Naive thymus-derived CD4-positive, alpha-beta T cell (primary cell): ENCODE data around the gene ERI3. TPM values are rescaled to one million over a fixed set of nuclear protein-coding genes. Genes with fewer than 3 reads are reported as not detected.

Source experiments
- ATAC-seq: fragments of 150-1000 bp; cut with Tn5 transposase; 2 replicates; pipeline ENCODE4 v1.10.0; 2021; ENCODE audit warnings: mild to moderate bottlenecking, moderate library complexity
- CTCF ChIA-PET: fragments of 350-600 bp; sonication (Branson Sonifier 250); formaldehyde crosslinking; loops from one replicate; lab custom pipeline; 2021; ENCODE audit warnings: antibody characterized with exemption; lab: Charles Lee
- POLR2A ChIA-PET: fragments of 350-600 bp; sonication (Branson Sonifier 250); formaldehyde crosslinking; loops from one replicate; lab custom pipeline; 2021; ENCODE audit warnings: antibody characterized with exemption, inconsistent platforms; lab: Charles Lee
- DNase-seq, 9 donors: peaks; one replicate each; pipeline versions ENCODE4 v3.0.0 to v3.0.0-alpha.2; 2020 to 2022; ENCODE audit warnings: mixed read lengths in 1 of 9
- H3K27ac ChIP-seq: one replicate; pipeline ENCODE4 v1.7.0; 2013; ENCODE audit warnings: mild to moderate bottlenecking, low read depth, low read length, moderate library complexity
- H3K27me3 ChIP-seq, 2 donors: one replicate each; pipeline ENCODE4 v1.7.0; 2013; ENCODE audit warnings: low read length in 2 of 2, mild to moderate bottlenecking in 2 of 2, moderate library complexity in 2 of 2; ENCODE audit not compliant: control insufficient read depth in 2 of 2, insufficient read depth in 2 of 2
- H3K36me3 ChIP-seq, 3 experiments: 1 replicate in 2 of 3; 2 replicates in 1 of 3; pipeline ENCODE4 v1.7.0; 2013; ENCODE audit warnings: low read length in 3 of 3, mild to moderate bottlenecking in 3 of 3, moderate library complexity in 1 of 3; ENCODE audit not compliant: insufficient read depth in 3 of 3, control insufficient read depth in 2 of 3
- H3K4me1 ChIP-seq, 2 donors: one replicate each; pipeline ENCODE4 v1.7.0; 2013; ENCODE audit warnings: low read length in 2 of 2, mild to moderate bottlenecking in 2 of 2, moderate library complexity in 1 of 2; ENCODE audit not compliant: control insufficient read depth in 2 of 2, insufficient read depth in 2 of 2
- H3K4me3 ChIP-seq: 2 replicates; pipeline ENCODE4 v1.7.0; 2013; ENCODE audit warnings: mild to moderate bottlenecking, low read length
- H3K9me3 ChIP-seq, 3 experiments: 1 replicate in 2 of 3; 2 replicates in 1 of 3; pipeline ENCODE4 v1.7.0; 2013; ENCODE audit warnings: low read length in 3 of 3; ENCODE audit not compliant: control insufficient read depth in 2 of 3
- H3K27ac Mint-ChIP-seq, 9 donors: one replicate each; pipeline ENCODE4 v1.8.0; 2020 to 2022; ENCODE audit warnings: mixed read lengths in 9 of 9, mild to moderate bottlenecking in 8 of 9, moderate library complexity in 5 of 9, inconsistent platforms in 2 of 9
- H3K27me3 Mint-ChIP-seq, 5 donors: one replicate each; pipeline ENCODE4 v1.8.0; 2021 to 2022; ENCODE audit warnings: mixed read lengths in 5 of 5, mild to moderate bottlenecking in 1 of 5
- H3K36me3 Mint-ChIP-seq, 5 donors: one replicate each; pipeline ENCODE4 v1.8.0; 2020 to 2022; ENCODE audit warnings: mixed read lengths in 5 of 5, mild to moderate bottlenecking in 3 of 5, inconsistent platforms in 1 of 5
- H3K4me1 Mint-ChIP-seq, 7 donors: one replicate each; pipeline ENCODE4 v1.8.0; 2020 to 2022; ENCODE audit warnings: mixed read lengths in 7 of 7, mild to moderate bottlenecking in 3 of 7, inconsistent platforms in 1 of 7
- H3K4me3 Mint-ChIP-seq, 10 donors: one replicate each; pipeline ENCODE4 v1.8.0; 2020 to 2022; ENCODE audit warnings: mild to moderate bottlenecking in 10 of 10, mixed read lengths in 10 of 10, moderate library complexity in 6 of 10, inconsistent platforms in 2 of 10
- H3K9me3 Mint-ChIP-seq, 11 donors: one replicate each; pipeline ENCODE4 v1.8.0; 2020 to 2022; ENCODE audit warnings: mixed read lengths in 11 of 11, mild to moderate bottlenecking in 4 of 11, inconsistent platforms in 1 of 11, moderate library complexity in 1 of 11
- intact Hi-C, 2 donors: fragments of 100-400 bp; cut with micrococcal nuclease; formaldehyde crosslinking; loops; one replicate each; pipeline ENCODE4 v1.15.1; 2023
- polyA plus RNA-seq, 2 donors: library from polyadenylated mRNA; unstranded; fragments of 300-500 nt; fragmentation: Illumina TruSeq; gene quantifications; one replicate each; pipeline ENCODE4 v1.2.3, GENCODE V29; 2021
- total RNA-seq, 6 experiments: library from RNA in 5 of 6; stranded (reverse) in 5 of 6; gene quantifications; 1 replicate in 5 of 6; 2 replicates in 1 of 6; pipeline ENCODE4 v1.2.3 and lab custom pipeline; 2021 to 2026

The ERI3 gene
- total and polyA plus RNA-seq, 7 experiments from 2014 or later, result 28.7 to 40.4 (median 36.2) TPM

GRCh38 chr1:44345187-44345775 is 9.8 kb downstream of the ERI3 start:
- POLR2A ChIA-PET, result no interaction called here
- Histone ChIP-seq H3K36me3 (peaks cover 0 to 5% (median 0%) of the 10 kb centered on the region in 3 experiments), H3K27ac (no peak overlapping the region), H3K4me1 (no peaks in the 10 kb centered on the region), H3K27me3 (no peaks in the 10 kb centered on the region), H3K9me3 (no peaks in the 10 kb centered on the region), H3K4me3 (no peak overlapping the region)
- H3K9me3 Mint-ChIP-seq, result no peaks in the 10 kb centered on the region
- H3K27ac Mint-ChIP-seq, result no peak overlapping the region
- CTCF ChIA-PET, result interaction anchor here (1.1 kb wide), 1 partner anchor 27 kb away, joined by 3 read pairs; no protein-coding TSS in a partner anchor
- DNase-seq (no peak), ATAC-seq (no peak)
- no peak overlapping the region for H3K4me3 Mint-ChIP-seq
- H3K4me1 Mint-ChIP-seq, result peaks cover 0 to 68% (median 39%) of the 10 kb centered on the region in 7 donors
- H3K36me3 Mint-ChIP-seq, result peaks cover 0 to 21% (median 5%) of the 10 kb centered on the region in 5 donors
- H3K27me3 Mint-ChIP-seq, result no peaks in the 10 kb centered on the region
- intact Hi-C loops, result no loop called here

- intact Hi-C loops, result no loop called here
- peaks cover 0 to 4% (median 0%) of the 10 kb centered on the region in 11 donors for H3K9me3 Mint-ChIP-seq
- DNase-seq (no peak), ATAC-seq (no peak)
- no peak overlapping the region for H3K27ac Mint-ChIP-seq
- Histone ChIP-seq H3K4me1 (no peaks in the 10 kb centered on the region), H3K4me3 (no peak overlapping the region), H3K36me3 (peaks cover 4 to 43% (median 5%) of the 10 kb centered on the region in 3 experiments), H3K27ac (no peak overlapping the region), H3K9me3 (no peaks in the 10 kb centered on the region), H3K27me3 (no peaks in the 10 kb centered on the region)
- H3K36me3 Mint-ChIP-seq, result peaks cover 18 to 55% (median 37%) of the 10 kb centered on the region in 5 donors
- ChIA-PET POLR2A (no interaction called here), CTCF (no interaction called here)
- H3K27me3 Mint-ChIP-seq, result no peaks in the 10 kb centered on the region
- peaks cover 0 to 40% (median 26%) of the 10 kb centered on the region in 7 donors for H3K4me1 Mint-ChIP-seq
- no peak overlapping the region for H3K4me3 Mint-ChIP-seq
Measured at GRCh38 chr1:44339731-44340130, 15.3 kb downstream of the ERI3 start.

GRCh38 chr1:44338136-44338535 is 16.9 kb downstream of the ERI3 start:
- Histone ChIP-seq H3K36me3 (peaks cover 4 to 54% (median 5%) of the 10 kb centered on the region in 3 experiments), H3K27me3 (no peaks in the 10 kb centered on the region), H3K4me3 (no peak overlapping the region), H3K27ac (no peak overlapping the region), H3K9me3 (no peaks in the 10 kb centered on the region), H3K4me1 (no peaks in the 10 kb centered on the region)
- H3K27ac Mint-ChIP-seq, result no peak overlapping the region
- ChIA-PET POLR2A (no interaction called here), CTCF (no interaction called here)
- intact Hi-C loops, result no loop called here
- H3K27me3 Mint-ChIP-seq, result no peaks in the 10 kb centered on the region
- no peak for ATAC-seq
- peaks cover 0 to 30% (median 15%) of the 10 kb centered on the region in 7 donors for H3K4me1 Mint-ChIP-seq
- H3K36me3 Mint-ChIP-seq, result peaks cover 19 to 63% (median 37%) of the 10 kb centered on the region in 5 donors
- no peak for DNase-seq
- peaks cover 0 to 4% (median 0%) of the 10 kb centered on the region in 11 donors for H3K9me3 Mint-ChIP-seq
- H3K4me3 Mint-ChIP-seq, result no peak overlapping the region

GRCh38 chr1:44336668-44337067 is 18.4 kb downstream of the ERI3 start:
- no peak for ATAC-seq
- peaks cover 0 to 4% (median 0%) of the 10 kb centered on the region in 11 donors for H3K9me3 Mint-ChIP-seq
- H3K27me3 ChIP-seq, result no peaks in the 10 kb centered on the region
- H3K4me3 Mint-ChIP-seq, result no peak overlapping the region
- H3K4me3 ChIP-seq, result no peak overlapping the region
- ChIA-PET POLR2A (interaction anchor here (0.8 kb wide), 1 partner anchor 13 kb away, joined by 4 read pairs; no protein-coding TSS in a partner anchor), CTCF (no interaction called here)
- H3K36me3 ChIP-seq, result peaks cover 4 to 66% (median 5%) of the 10 kb centered on the region in 3 experiments
- peaks cover 25 to 74% (median 32%) of the 10 kb centered on the region in 5 donors for H3K36me3 Mint-ChIP-seq
- no peaks in the 10 kb centered on the region for H3K4me1 ChIP-seq
- no peak for DNase-seq
- H3K4me1 Mint-ChIP-seq, result peaks cover 0 to 34% (median 7%) of the 10 kb centered on the region in 7 donors
- H3K27me3 Mint-ChIP-seq, result no peaks in the 10 kb centered on the region
- intact Hi-C loops, result no loop called here
- H3K9me3 ChIP-seq, result no peaks in the 10 kb centered on the region
- H3K27ac Mint-ChIP-seq, result no peak overlapping the region
- no peak overlapping the region for H3K27ac ChIP-seq

- no peak for DNase-seq
- no peak overlapping the region for H3K4me3 ChIP-seq
- Mint-ChIP-seq H3K4me1 (peaks cover 0 to 41% (median 8%) of the 10 kb centered on the region in 7 donors), H3K36me3 (peaks cover 22 to 78% (median 36%) of the 10 kb centered on the region in 5 donors), H3K27me3 (no peaks in the 10 kb centered on the region), H3K9me3 (peaks cover 0 to 4% (median 0%) of the 10 kb centered on the region in 11 donors), H3K27ac (no peak overlapping the region), H3K4me3 (no peak overlapping the region)
- ATAC-seq, result no peak
- no peaks in the 10 kb centered on the region for H3K4me1 ChIP-seq
- no peaks in the 10 kb centered on the region for H3K27me3 ChIP-seq
- intact Hi-C loops, result no loop called here
- POLR2A ChIA-PET, result no interaction called here
- H3K9me3 ChIP-seq, result no peaks in the 10 kb centered on the region
- CTCF ChIA-PET, result no interaction called here
- peaks cover 4 to 62% (median 5%) of the 10 kb centered on the region in 3 experiments for H3K36me3 ChIP-seq
- no peak overlapping the region for H3K27ac ChIP-seq
Measured at GRCh38 chr1:44334968-44335367, 20.1 kb downstream of the ERI3 start.

- Mint-ChIP-seq H3K4me3 (no peak overlapping the region), H3K27ac (no peak overlapping the region), H3K9me3 (peaks cover 0 to 2% (median 0%) of the 10 kb centered on the region in 11 donors), H3K27me3 (no peaks in the 10 kb centered on the region), H3K4me1 (peaks cover 0 to 44% (median 12%) of the 10 kb centered on the region in 7 donors), H3K36me3 (peaks cover 15 to 74% (median 33%) of the 10 kb centered on the region in 5 donors)
- Histone ChIP-seq H3K27me3 (no peaks in the 10 kb centered on the region), H3K4me3 (no peak overlapping the region), H3K9me3 (no peaks in the 10 kb centered on the region), H3K27ac (no peak overlapping the region), H3K36me3 (peaks cover 2 to 71% (median 2%) of the 10 kb centered on the region in 3 experiments), H3K4me1 (no peaks in the 10 kb centered on the region)
- no peak for DNase-seq
- intact Hi-C loops, result no loop called here
- no peak for ATAC-seq
- ChIA-PET POLR2A (no interaction called here), CTCF (no interaction called here)
Measured at GRCh38 chr1:44333376-44333775, 21.7 kb downstream of the ERI3 start.

- no peaks in the 10 kb centered on the region for H3K9me3 Mint-ChIP-seq
- peaks cover 0 to 62% (median 0%) of the 10 kb centered on the region in 3 experiments for H3K36me3 ChIP-seq
- H3K9me3 ChIP-seq, result no peaks in the 10 kb centered on the region
- H3K4me3 Mint-ChIP-seq, result no peak overlapping the region
- peaks cover 0 to 44% (median 12%) of the 10 kb centered on the region in 7 donors for H3K4me1 Mint-ChIP-seq
- ChIA-PET POLR2A (no interaction called here), CTCF (no interaction called here)
- no peak overlapping the region for H3K4me3 ChIP-seq
- no peak for DNase-seq
- H3K27me3 Mint-ChIP-seq, result no peaks in the 10 kb centered on the region
- no peaks in the 10 kb centered on the region for H3K27me3 ChIP-seq
- intact Hi-C loops, result no loop called here
- no peak overlapping the region for H3K27ac ChIP-seq
- no peak for ATAC-seq
- peaks cover 8 to 66% (median 30%) of the 10 kb centered on the region in 5 donors for H3K36me3 Mint-ChIP-seq
- H3K27ac Mint-ChIP-seq, result no peak overlapping the region
- H3K4me1 ChIP-seq, result no peaks in the 10 kb centered on the region
Measured at GRCh38 chr1:44332505-44332904, 22.6 kb downstream of the ERI3 start.
